C4-2B (cell line): ENCODE measurements around the gene ARMC8.

Experiments used
- H3K27ac ChIP-seq: fragments of 450-650 bp; 2 replicates; pipeline ENCODE4 v1.5.1; 2017
- CTCF ChIP-seq: fragments of 450-650 bp; conservative IDR thresholded peaks from 2 replicates; pipeline ENCODE4 v1.5.1; 2017; ENCODE audit warnings: mild to moderate bottlenecking
- ZFX ChIP-seq: fragments of 450-650 bp; IDR thresholded peaks from 2 replicates; pipeline ENCODE4 v1.6.1; 2017

ARMC8 gene

GRCh38 chr3:138245026-138245425, 57.9 kb downstream of the ARMC8 start:
- no peak overlapping the region for H3K27ac ChIP-seq
- TF ChIP-seq CTCF, result no peak
- no peak for TF ChIP-seq ZFX

- H3K27ac ChIP-seq, result no peak overlapping the region
- TF ChIP-seq CTCF (no peak), ZFX (no peak)
These were observed 62.5 kb downstream of the ARMC8 start for GRCh38 chr3:138249636-138250035.

DNA sequence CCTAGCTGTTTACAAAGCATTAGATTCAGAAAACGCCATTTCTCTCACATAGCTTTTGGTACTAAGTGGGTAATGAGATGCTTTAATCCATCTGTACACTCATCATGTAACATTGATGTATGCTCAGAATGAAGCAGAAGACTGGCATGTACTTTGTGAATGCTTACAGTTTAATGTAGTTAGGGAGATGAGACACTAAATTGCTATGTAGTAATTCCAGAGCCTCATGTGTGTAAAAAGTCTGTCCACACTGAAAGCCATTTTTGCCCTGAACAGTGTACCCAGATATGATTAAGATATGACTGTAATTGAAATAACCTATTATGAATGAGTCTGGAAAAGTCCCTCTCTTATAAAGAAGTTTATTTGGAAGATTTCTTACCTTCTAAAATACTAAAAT, 66.5 kb downstream of the ARMC8 start:
- no peak overlapping the region for H3K27ac ChIP-seq
- no peak for TF ChIP-seq ZFX
- no peak for TF ChIP-seq CTCF

GRCh38 chr3:138254216-138254615, 67.1 kb downstream of the ARMC8 start:
- no peak for TF ChIP-seq CTCF
- no peak for TF ChIP-seq ZFX
- no peak overlapping the region for H3K27ac ChIP-seq

GRCh38 chr3:138256022-138256421, 68.9 kb downstream of the ARMC8 start:
- TF ChIP-seq ZFX (no peak), CTCF (no peak)
- H3K27ac ChIP-seq, result no peak overlapping the region

DNA sequence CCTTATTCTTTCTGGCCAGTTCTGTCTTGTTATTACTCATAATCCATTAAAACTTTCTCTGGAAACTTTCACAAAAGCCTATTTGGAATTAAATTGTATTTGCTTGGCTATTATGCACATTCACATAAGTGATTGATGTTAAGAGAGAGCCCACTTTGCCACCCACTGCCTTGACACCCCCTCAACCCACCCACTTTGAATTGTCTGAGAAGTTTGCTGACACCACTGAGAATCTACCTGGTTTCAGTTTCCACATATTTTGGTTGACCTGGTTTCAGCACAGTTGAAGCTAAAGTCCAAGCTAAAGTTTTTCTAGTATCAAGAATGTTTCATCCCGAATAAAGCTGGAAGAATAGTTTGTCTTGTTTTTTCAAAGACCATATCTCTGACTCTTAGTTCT, 70.9 kb downstream of the ARMC8 start:
- no peak for TF ChIP-seq ZFX
- H3K27ac ChIP-seq, result no peak overlapping the region

- no peak overlapping the region for H3K27ac ChIP-seq
- TF ChIP-seq ZFX (no peak), CTCF (no peak)
These were observed 72.0 kb downstream of the ARMC8 start for GRCh38 chr3:138259126-138259525.

DNA sequence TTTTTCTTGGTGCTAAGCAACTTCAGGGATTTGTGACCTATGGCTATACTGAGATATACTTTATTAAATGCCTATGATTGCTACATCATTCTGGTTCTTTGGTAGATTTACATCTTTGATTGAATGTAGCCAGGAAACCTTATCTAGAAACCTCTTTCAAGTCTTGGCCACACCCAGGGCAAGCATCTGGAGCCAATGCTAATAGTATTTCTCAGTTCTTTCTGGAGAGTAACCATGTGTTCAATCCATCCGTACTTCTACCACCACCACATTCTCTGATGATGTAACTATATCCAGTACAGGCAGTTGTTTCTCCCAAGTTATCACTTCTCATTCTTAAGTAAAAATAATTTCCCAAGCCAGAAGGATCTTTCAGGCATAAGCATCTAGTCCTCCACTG, 73.5 kb downstream of the ARMC8 start:
- TF ChIP-seq ZFX, result no peak
- no peak for TF ChIP-seq CTCF
- H3K27ac ChIP-seq, result no peak overlapping the region
